ENCODE data around the gene C4orf50.

C4orf50 gene

DNA sequence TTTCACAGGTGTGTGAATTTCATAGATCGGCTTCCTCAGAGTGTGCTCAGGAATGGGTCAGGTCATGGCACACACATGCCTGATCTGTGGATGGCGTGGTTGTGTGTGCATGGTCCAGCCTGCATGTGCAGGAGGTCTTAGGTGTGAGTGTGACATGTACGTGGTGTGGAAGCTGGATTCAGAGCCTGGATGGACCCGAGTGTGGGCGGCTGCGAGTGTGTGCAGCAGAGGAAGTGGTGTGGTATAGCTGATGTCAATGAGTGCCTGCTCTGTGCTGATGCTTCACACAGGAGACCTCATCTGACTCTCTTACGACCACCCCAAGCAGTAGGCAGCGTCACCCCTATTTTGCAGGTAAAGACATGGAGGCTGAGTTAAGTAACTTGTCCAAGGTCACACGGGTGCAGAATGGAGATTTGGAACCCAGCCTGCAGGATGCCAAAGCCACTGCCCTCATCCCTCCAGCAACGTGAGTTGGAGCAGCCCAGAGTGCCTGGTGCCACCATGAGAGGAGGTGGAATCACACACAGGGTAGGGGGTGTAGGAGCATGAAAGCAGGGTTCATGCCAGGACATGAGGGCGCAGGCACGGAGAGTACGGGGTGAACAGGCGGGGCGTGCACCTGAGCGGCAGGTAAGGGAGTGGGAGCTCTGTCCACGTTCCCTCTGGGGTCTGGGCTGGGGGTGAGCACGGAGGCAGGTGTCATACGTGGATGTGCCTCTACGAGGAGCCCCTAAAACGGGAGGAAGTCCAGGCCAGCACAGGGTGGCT, 24.2 kb upstream of the C4orf50 start:
- TF ChIP-seq, protein P1, sequence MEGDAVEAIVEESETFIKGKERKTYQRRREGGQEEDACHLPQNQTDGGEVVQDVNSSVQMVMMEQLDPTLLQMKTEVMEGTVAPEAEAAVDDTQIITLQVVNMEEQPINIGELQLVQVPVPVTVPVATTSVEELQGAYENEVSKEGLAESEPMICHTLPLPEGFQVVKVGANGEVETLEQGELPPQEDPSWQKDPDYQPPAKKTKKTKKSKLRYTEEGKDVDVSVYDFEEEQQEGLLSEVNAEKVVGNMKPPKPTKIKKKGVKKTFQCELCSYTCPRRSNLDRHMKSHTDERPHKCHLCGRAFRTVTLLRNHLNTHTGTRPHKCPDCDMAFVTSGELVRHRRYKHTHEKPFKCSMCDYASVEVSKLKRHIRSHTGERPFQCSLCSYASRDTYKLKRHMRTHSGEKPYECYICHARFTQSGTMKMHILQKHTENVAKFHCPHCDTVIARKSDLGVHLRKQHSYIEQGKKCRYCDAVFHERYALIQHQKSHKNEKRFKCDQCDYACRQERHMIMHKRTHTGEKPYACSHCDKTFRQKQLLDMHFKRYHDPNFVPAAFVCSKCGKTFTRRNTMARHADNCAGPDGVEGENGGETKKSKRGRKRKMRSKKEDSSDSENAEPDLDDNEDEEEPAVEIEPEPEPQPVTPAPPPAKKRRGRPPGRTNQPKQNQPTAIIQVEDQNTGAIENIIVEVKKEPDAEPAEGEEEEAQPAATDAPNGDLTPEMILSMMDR (IDR thresholded peaks at IDR 0.05; ENCODE audit: low read depth, low read length) = no peak

DNA sequence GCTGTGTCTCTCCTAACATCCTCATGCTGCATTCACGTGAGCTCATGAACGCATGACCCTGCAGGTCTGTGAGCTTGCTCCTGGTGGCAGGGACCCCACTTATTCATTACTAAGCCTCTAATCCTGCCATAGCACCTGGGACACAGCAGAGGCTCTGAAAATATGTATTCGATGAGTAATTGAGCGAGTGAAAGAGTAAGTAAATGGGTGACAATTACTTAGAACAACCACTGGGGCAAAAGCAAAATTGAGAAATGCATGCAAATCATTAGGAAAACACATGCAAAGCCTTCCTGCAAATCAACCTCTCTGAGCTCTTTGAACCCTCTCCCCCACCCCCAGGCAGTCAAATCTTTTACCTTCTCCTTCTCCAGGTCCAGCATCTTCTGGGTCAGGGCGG, 23.6 kb upstream of the C4orf50 start:
- H3K27me3 ChIP-seq = no peaks in the 10 kb centered on the region
- H3K4me1 ChIP-seq = no peaks in the 10 kb centered on the region

More for the DNA sequence above, 24.2 kb upstream of the C4orf50 start:
- Histone ChIP-seq H3K4me1 (no peaks in the 10 kb centered on the region), H3K4me3 (ENCODE audit: low read depth, low read length) (no peak overlapping the region), H3K27me3 (no peaks in the 10 kb centered on the region), H3K9me3 (no peaks in the 10 kb centered on the region), H3K36me3 (no peaks in the 10 kb centered on the region)
- DNase-seq = no peak

DNA sequence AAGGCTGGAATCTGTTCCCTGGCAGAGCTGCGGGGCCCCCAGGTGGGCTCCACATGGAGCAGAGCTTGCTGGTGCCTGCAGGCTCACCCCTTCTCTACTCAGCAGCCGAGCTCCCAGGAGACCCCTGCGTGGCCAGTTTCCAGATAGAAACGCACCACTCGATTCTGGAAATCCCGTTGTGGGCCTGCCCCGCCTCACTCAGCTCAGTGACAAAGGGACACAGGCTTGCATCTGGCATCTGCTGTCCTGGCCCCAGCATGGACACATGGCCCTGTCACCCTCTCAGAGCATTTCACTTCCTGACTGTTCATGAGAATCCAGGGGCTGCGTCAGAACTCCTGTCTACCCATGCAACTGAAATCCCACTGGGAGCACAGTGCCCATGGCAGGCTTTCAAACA, 20.5 kb upstream of the C4orf50 start:
- Histone ChIP-seq H3K4me1 (no peaks in the 10 kb centered on the region), H3K9me3 (no peaks in the 10 kb centered on the region), H3K4me3 (ENCODE audit: low read depth, low read length) (no peak overlapping the region), H3K36me3 (no peaks in the 10 kb centered on the region), H3K27me3 (no peaks in the 10 kb centered on the region)
- TF ChIP-seq, protein P1 (IDR thresholded peaks at IDR 0.05; ENCODE audit: low read depth, low read length) = no peak
- peak; percentile 63 for DNase-seq

More for the DNA sequence above, 23.6 kb upstream of the C4orf50 start:
- H3K9me3 ChIP-seq = no peaks in the 10 kb centered on the region
- no peak for DNase-seq
- TF ChIP-seq, protein P1 (IDR thresholded peaks at IDR 0.05; ENCODE audit: low read depth, low read length) = no peak
- H3K36me3 ChIP-seq = no peaks in the 10 kb centered on the region
- H3K4me3 ChIP-seq (ENCODE audit: low read depth, low read length) = no peak overlapping the region

DNA sequence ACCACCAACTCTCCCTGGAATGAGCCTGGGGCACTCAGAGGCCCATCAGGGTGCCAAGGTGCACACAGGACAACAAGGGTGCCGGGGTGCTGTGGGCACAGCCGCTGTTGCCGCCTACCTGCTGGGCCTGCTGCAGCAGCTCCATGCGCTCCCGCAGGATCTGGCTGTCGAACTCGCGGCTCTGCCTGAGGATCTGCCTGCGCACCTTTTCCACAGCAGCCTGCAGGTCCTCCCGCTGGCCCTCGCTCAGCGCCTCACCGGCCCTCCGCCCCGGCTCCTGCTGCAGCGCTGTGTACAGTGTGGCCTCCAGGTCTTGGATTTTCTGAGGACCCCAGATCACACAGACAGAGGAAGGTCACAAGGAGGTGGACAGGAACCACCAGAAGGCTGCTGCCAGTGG, 17.6 kb upstream of the C4orf50 start:
- H3K27me3 ChIP-seq = no peaks in the 10 kb centered on the region
- H3K36me3 ChIP-seq = no peaks in the 10 kb centered on the region
- TF ChIP-seq, protein P1 (IDR thresholded peaks at IDR 0.05; ENCODE audit: low read depth, low read length) = no peak
- no peak for DNase-seq
- no peaks in the 10 kb centered on the region for H3K4me1 ChIP-seq
- no peaks in the 10 kb centered on the region for H3K9me3 ChIP-seq
- no peak overlapping the region for H3K4me3 ChIP-seq (ENCODE audit: low read depth, low read length)

DNA sequence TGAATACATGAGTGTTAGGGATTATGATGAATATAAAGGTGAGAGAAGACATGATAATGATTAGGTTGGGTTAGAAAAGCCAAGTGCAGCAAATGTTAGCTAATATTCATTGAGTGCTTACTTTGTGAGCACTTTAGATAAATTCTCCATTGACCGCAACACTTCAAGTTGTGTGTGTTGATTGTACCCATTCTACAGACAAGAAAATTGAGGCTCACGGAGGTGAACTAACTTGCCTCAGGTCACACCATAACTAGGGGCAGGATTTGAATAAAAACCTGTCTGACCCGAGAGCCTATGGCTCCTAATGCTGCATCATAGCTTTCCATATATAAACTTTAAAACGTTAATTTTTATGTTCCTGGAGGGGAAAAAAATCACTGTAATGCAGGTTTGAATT, 15.2 kb upstream of the C4orf50 start:
- TF ChIP-seq, protein P1 (IDR thresholded peaks at IDR 0.05; ENCODE audit: low read depth, low read length) = no peak
- no peaks in the 10 kb centered on the region for H3K27me3 ChIP-seq

More for the DNA sequence above, 15.2 kb upstream of the C4orf50 start:
- no peak for DNase-seq
- no peaks in the 10 kb centered on the region for H3K4me1 ChIP-seq
- no peaks in the 10 kb centered on the region for H3K9me3 ChIP-seq
- H3K36me3 ChIP-seq = no peaks in the 10 kb centered on the region
- no peak overlapping the region for H3K4me3 ChIP-seq (ENCODE audit: low read depth, low read length)
